ENCODE data around the gene STARD3NL.

The STARD3NL gene

DNA sequence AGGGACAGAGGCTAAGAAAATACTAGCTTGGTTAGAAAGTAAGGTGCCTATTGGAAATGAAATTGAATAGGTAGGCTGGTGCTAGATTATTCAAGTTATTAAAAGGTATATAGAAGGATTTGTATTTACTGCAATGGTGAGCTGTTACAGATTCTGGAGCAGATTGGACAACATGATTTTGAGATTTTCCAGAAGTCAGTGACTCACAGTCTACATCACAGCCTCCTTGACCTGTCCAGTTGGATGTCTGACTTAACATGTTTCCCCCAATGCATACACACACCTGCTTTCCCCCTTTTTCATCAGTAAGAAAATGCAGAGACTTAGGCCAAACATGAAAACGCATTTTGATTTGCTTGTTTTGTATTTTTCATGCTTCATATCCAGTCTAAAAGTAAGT lies 33.4 kb downstream of the STARD3NL start:
- H3K9me3 ChIP-seq (ENCODE audit: control insufficient read depth, low read length) = no peaks in the 10 kb centered on the region
- no peak overlapping the region for H3K4me3 ChIP-seq (ENCODE audit: low read length)
- H3K4me1 ChIP-seq (ENCODE audit: control insufficient read depth, insufficient read depth, low read length) = peaks cover 12% of the 10 kb centered on the region
- H3K9ac ChIP-seq (ENCODE audit: low read length) = no peak overlapping the region
- H3K27me3 ChIP-seq (ENCODE audit: control insufficient read depth, insufficient read depth, low read length) = no peaks in the 10 kb centered on the region
- no peaks in the 10 kb centered on the region for H3K36me3 ChIP-seq (ENCODE audit: control insufficient read depth, insufficient read depth, low read length)

DNA sequence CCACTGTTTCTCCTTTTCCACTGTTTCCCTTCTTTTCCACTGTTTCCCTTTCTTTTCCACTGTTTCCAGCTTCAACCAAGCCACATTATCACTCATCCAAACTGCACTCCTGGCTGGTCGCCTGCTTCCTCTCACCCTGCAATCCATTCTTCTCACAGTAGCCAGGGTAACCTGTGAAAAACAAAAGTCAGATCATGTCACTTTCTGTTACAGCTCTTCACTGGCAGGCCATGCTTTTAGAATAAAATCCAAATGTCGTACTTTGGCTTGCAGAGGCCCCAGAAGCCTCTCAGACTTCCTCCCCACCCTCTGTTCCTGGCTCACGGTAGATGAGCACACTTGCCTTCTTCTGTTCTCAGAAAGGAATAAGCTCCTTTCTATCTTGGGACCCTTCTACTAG lies 33.9 kb downstream of the STARD3NL start:
- no peaks in the 10 kb centered on the region for H3K9me3 ChIP-seq (ENCODE audit: control insufficient read depth, low read length)
- H3K36me3 ChIP-seq (ENCODE audit: control insufficient read depth, insufficient read depth, low read length) = no peaks in the 10 kb centered on the region

DNA sequence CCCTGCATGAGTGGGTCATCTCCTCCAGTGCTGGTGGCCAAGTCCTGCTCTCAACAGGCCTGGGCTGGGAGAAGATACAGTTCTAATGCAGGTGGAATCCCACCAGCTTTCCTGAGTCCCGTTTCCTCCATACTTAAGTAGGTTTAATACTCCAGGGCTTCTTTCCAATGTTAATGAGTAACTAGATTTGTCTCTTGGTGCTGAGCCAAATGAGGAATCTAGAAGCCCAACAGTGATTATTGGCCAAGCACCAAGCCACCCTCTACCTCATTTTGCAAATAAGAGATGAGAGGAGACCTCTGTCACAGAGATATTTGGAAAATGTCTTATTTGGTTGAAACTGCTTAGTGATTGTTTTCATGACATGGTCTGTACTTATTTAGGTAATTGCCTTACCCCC lies 37.1 kb downstream of the STARD3NL start:
- Histone ChIP-seq H3K9ac (ENCODE audit: low read length) (no peak overlapping the region), H3K36me3 (ENCODE audit: control insufficient read depth, insufficient read depth, low read length) (no peaks in the 10 kb centered on the region), H3K4me3 (ENCODE audit: low read length) (no peak overlapping the region)

More for the DNA sequence above, 33.9 kb downstream of the STARD3NL start:
- Histone ChIP-seq H3K27me3 (ENCODE audit: control insufficient read depth, insufficient read depth, low read length) (no peaks in the 10 kb centered on the region), H3K9ac (ENCODE audit: low read length) (no peak overlapping the region), H3K4me1 (ENCODE audit: control insufficient read depth, insufficient read depth, low read length) (peaks cover 12% of the 10 kb centered on the region), H3K4me3 (ENCODE audit: low read length) (no peak overlapping the region)

DNA sequence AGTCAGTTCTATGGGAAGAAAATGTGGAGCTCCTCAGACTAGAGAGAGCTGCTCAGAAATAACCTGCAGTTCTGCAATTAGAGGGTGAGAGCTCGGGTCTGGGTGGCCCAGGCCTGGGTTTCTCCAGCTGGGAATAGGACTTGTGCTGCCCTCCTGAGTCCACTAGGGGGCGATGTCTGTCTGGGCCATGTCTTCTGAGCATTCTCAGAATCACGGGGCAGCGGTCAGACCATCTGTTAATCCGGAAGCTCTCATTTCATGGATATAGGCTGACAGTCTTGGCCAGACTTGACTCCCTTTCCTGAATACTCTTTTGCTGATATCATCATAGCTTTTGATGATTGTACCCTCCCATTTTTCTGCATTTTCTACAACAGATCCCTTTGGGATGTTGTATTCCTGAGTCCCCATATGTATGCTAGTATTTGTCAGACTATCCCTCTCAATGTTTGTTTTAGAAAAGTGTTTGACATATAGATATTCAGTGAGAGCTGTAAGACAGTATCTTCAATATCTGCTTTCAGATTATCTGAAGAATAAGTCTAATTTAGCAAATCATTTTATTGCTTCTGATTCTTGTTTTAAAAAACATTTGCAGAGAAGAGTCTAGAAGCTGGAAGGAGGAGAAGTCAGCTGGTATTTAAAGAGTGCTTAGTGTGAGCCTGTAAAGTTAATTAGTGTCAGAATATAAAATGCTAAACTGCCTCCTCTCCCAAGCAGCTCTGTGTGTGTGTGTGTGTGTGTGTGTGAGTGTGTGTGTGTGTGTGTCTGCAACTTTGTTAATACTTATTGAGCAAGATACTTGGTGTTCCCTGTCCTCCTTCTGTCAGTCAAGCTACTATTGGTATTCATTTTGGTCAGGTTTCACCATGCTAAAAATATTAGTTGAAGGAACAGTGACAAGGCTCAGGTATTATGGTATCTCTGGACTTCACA lies 38.0 kb downstream of the STARD3NL start:
- H3K9me3 ChIP-seq (ENCODE audit: control insufficient read depth, low read length) = no peaks in the 10 kb centered on the region
- no peaks in the 10 kb centered on the region for H3K27me3 ChIP-seq (ENCODE audit: control insufficient read depth, insufficient read depth, low read length)
- no peak overlapping the region for H3K9ac ChIP-seq (ENCODE audit: low read length)
- no peaks in the 10 kb centered on the region for H3K36me3 ChIP-seq (ENCODE audit: control insufficient read depth, insufficient read depth, low read length)
- no peak overlapping the region for H3K4me3 ChIP-seq (ENCODE audit: low read length)
- peaks cover 12% of the 10 kb centered on the region for H3K4me1 ChIP-seq (ENCODE audit: control insufficient read depth, insufficient read depth, low read length)

More for the DNA sequence above, 37.1 kb downstream of the STARD3NL start:
- H3K4me1 ChIP-seq (ENCODE audit: control insufficient read depth, insufficient read depth, low read length) = peaks cover 12% of the 10 kb centered on the region
- H3K27me3 ChIP-seq (ENCODE audit: control insufficient read depth, insufficient read depth, low read length) = no peaks in the 10 kb centered on the region
- no peaks in the 10 kb centered on the region for H3K9me3 ChIP-seq (ENCODE audit: control insufficient read depth, low read length)

DNA sequence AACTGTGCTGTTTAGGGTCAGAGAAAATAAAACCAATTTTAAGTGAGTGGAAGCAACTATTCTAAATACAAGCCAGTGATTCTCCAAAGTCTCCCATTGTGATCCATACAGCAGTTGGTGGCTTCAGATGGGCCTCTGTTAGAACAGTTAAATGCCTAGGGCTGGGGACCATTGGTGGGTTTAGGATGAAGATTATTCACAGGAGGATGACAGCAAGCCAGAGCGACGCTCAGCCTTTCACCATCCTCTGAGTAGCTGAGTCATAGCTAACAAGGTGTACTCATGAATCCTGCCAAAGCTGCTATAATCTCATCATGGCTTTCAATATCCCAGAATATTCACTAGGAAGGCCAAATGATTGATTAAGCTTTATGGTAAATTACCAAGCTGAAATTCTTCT lies 39.6 kb downstream of the STARD3NL start:
- Histone ChIP-seq H3K4me3 (ENCODE audit: low read length) (no peak overlapping the region), H3K9ac (ENCODE audit: low read length) (no peak overlapping the region), H3K36me3 (ENCODE audit: control insufficient read depth, insufficient read depth, low read length) (no peaks in the 10 kb centered on the region), H3K27me3 (ENCODE audit: control insufficient read depth, insufficient read depth, low read length) (no peaks in the 10 kb centered on the region), H3K4me1 (ENCODE audit: control insufficient read depth, insufficient read depth, low read length) (peaks cover 12% of the 10 kb centered on the region), H3K9me3 (ENCODE audit: control insufficient read depth, low read length) (no peaks in the 10 kb centered on the region)

DNA sequence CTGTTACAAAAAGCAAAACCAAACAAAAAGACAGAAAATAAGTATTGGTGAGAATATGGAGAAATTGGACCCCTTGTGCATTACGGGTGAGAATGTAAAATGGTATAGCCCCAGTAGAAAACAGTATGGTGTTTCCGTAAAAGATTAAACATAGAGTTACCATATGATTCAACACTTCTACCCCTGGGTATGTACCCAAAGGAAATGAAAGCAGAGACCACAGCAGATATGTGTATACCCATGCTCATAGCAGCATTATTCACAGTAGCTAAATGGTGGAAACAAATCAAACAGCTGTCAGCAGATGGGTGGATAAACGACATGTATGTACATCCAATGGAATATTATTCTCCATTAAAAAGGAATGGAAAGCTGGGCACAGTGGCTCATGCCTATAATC lies 42.4 kb downstream of the STARD3NL start:
- H3K4me3 ChIP-seq (ENCODE audit: low read length) = no peak overlapping the region
- H3K9ac ChIP-seq (ENCODE audit: low read length) = no peak overlapping the region
- H3K4me1 ChIP-seq (ENCODE audit: control insufficient read depth, insufficient read depth, low read length) = peaks cover 5% of the 10 kb centered on the region
- H3K36me3 ChIP-seq (ENCODE audit: control insufficient read depth, insufficient read depth, low read length) = no peaks in the 10 kb centered on the region
- no peaks in the 10 kb centered on the region for H3K27me3 ChIP-seq (ENCODE audit: control insufficient read depth, insufficient read depth, low read length)
- H3K9me3 ChIP-seq (ENCODE audit: control insufficient read depth, low read length) = no peaks in the 10 kb centered on the region

DNA sequence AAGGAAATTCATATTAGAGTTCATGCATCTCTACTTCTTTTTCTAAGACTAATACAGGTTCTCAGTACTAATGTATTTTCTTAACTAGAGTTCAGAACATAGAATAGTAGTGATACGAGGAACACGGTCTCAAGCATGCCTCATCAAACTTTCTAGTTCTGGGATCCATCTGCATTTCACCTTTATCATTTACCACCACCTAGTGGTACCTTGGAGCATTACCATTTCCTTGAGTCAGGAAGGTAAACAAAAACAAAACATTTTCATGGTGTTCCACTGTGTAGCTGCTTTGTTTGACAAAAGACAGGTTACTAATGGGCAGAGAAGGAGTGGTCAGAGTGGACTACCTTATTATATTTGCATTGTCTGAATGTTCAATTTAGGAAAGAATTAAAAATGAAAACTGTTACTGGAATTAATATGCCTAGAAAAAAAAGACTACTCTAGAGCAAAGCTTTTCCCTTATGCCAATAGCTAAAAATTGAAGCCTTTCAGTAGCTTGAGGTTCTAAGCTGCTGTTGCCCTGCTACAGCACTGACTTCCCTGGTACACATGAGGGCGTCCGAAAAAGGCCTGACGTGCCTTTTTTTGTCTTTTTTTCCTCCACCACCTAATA lies 44.5 kb downstream of the STARD3NL start:
- Histone ChIP-seq H3K4me3 (ENCODE audit: low read length) (no peak overlapping the region), H3K9ac (ENCODE audit: low read length) (no peak overlapping the region), H3K4me1 (ENCODE audit: control insufficient read depth, insufficient read depth, low read length) (no peaks in the 10 kb centered on the region), H3K9me3 (ENCODE audit: control insufficient read depth, low read length) (no peaks in the 10 kb centered on the region), H3K27me3 (ENCODE audit: control insufficient read depth, insufficient read depth, low read length) (no peaks in the 10 kb centered on the region), H3K36me3 (ENCODE audit: control insufficient read depth, insufficient read depth, low read length) (no peaks in the 10 kb centered on the region)

DNA sequence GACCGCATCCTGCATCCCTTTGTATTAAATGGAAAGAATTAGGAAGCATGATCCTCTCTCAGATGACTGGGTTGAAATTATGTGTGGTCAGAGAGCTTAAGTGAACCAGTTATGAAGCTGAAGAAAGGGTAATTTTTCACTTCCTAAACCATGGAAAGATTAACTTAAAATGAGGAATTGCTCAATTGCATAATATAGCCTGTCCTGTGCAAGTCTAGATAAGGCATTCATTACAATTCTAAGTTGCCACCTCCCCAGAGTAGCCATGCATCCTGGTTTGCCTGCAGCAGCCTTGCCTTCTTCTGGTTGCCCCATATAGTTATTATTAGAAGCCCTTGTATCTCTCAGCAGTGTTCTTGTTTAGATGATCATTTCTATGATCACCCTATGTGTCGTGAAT lies 45.3 kb downstream of the STARD3NL start:
- H3K36me3 ChIP-seq (ENCODE audit: control insufficient read depth, insufficient read depth, low read length) = no peaks in the 10 kb centered on the region
- no peak overlapping the region for H3K4me3 ChIP-seq (ENCODE audit: low read length)
- H3K9me3 ChIP-seq (ENCODE audit: control insufficient read depth, low read length) = no peaks in the 10 kb centered on the region
- H3K4me1 ChIP-seq (ENCODE audit: control insufficient read depth, insufficient read depth, low read length) = no peaks in the 10 kb centered on the region
- H3K9ac ChIP-seq (ENCODE audit: low read length) = no peak overlapping the region
- H3K27me3 ChIP-seq (ENCODE audit: control insufficient read depth, insufficient read depth, low read length) = no peaks in the 10 kb centered on the region

DNA sequence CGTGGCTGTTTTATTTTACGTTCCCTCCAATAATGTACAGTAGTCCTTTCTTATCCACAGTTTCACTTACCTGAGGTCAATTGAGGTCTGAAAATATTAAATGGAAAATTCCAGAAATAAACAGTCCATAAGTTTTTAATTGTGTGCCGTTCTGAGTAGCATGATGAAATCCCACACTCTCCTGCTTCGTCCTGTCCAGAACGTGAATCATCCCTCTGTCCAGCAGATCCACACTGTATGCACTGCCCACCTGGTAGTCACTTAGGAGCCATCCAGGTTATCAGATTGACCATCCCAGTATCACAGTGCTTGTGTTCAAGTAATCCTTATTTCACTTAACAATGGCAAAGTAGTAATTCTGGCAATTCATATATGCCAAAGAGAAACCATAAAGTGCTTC lies 46.3 kb downstream of the STARD3NL start:
- Histone ChIP-seq H3K36me3 (ENCODE audit: control insufficient read depth, insufficient read depth, low read length) (no peaks in the 10 kb centered on the region), H3K4me1 (ENCODE audit: control insufficient read depth, insufficient read depth, low read length) (no peaks in the 10 kb centered on the region), H3K4me3 (ENCODE audit: low read length) (no peak overlapping the region), H3K27me3 (ENCODE audit: control insufficient read depth, insufficient read depth, low read length) (no peaks in the 10 kb centered on the region), H3K9ac (ENCODE audit: low read length) (no peak overlapping the region), H3K9me3 (ENCODE audit: control insufficient read depth, low read length) (no peaks in the 10 kb centered on the region)

DNA sequence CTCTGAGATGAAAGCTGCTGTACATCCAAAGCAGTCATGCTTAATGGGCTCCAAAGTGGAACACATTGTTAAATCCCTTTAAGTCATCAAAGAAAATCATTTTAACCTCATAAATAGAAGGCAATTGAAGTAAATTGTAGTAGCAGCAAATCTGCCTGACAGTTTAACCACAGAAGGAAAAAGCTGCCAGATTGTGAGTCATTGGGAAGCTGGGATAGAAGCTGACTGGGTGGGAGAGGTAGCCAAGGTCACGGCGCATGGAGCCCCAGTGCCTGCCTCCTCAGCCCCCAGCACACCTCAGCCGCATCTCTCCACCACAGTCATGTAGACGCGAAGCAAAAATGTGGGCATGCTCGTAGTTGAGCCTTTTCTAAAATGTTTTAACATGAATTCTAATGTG lies 51.3 kb downstream of the STARD3NL start:
- H3K4me3 ChIP-seq (ENCODE audit: low read length) = no peak overlapping the region
- no peak overlapping the region for H3K9ac ChIP-seq (ENCODE audit: low read length)
- no peaks in the 10 kb centered on the region for H3K36me3 ChIP-seq (ENCODE audit: control insufficient read depth, insufficient read depth, low read length)
- no peaks in the 10 kb centered on the region for H3K4me1 ChIP-seq (ENCODE audit: control insufficient read depth, insufficient read depth, low read length)
- H3K27me3 ChIP-seq (ENCODE audit: control insufficient read depth, insufficient read depth, low read length) = no peaks in the 10 kb centered on the region
- H3K9me3 ChIP-seq (ENCODE audit: control insufficient read depth, low read length) = no peaks in the 10 kb centered on the region

DNA sequence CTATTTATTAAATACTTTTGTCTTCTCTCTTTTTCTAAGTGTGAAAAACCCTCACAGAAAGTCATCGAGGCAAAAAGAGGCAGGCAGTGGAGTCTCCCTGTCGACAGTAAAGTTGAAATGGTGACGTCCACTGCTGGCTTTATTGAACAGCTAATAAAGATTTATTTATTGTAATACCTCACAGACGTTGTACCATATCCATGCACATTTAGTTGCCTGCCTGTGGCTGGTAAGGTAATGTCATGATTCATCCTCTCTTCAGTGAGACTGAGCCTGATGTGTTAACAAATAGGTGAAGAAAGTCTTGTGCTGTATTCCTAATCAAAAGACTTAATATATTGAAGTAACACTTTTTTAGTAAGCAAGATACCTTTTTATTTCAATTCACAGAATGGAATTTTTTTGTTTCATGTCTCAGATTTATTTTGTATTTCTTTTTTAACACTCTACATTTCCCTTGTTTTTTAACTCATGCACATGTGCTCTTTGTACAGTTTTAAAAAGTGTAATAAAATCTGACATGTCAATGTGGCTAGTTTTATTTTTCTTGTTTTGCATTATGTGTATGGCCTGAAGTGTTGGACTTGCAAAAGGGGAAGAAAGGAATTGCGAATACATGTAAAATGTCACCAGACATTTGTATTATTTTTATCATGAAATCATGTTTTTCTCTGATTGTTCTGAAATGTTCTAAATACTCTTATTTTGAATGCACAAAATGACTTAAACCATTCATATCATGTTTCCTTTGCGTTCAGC lies 52.0 kb downstream of the STARD3NL start:
- H3K9me3 ChIP-seq (ENCODE audit: control insufficient read depth, low read length) = no peaks in the 10 kb centered on the region
- H3K36me3 ChIP-seq (ENCODE audit: control insufficient read depth, insufficient read depth, low read length) = no peaks in the 10 kb centered on the region

More for the DNA sequence above, 52.0 kb downstream of the STARD3NL start:
- no peaks in the 10 kb centered on the region for H3K27me3 ChIP-seq (ENCODE audit: control insufficient read depth, insufficient read depth, low read length)
- H3K4me3 ChIP-seq (ENCODE audit: low read length) = no peak overlapping the region
- H3K9ac ChIP-seq (ENCODE audit: low read length) = no peak overlapping the region
- no peaks in the 10 kb centered on the region for H3K4me1 ChIP-seq (ENCODE audit: control insufficient read depth, insufficient read depth, low read length)
